CD4-positive, alpha-beta T cell treated with Interleukin-6 for 4 hours (primary cell): ENCODE results near the gene MEGF11.

ENCODE experiments used
- DNase-seq: peaks from one replicate; pipeline ENCODE4 v3.0.0-alpha.2; 2020; ENCODE audit warnings: mixed read lengths

The MEGF11 gene

GRCh38 chr15:66211670-66212562 lies 41.6 kb downstream of the MEGF11 start:
- DNase-seq, result no peak

GRCh38 chr15:66210684-66211083 lies 42.9 kb downstream of the MEGF11 start:
- no peak for DNase-seq

- no peak for DNase-seq
Measured at GRCh38 chr15:66198757-66199156, 54.8 kb downstream of the MEGF11 start.

GRCh38 chr15:66196602-66197001 lies 56.9 kb downstream of the MEGF11 start:
- DNase-seq, result no peak

GRCh38 chr15:66195621-66196230 lies 57.8 kb downstream of the MEGF11 start:
- DNase-seq, result no peak

GRCh38 chr15:66193066-66193465 lies 60.5 kb downstream of the MEGF11 start:
- DNase-seq, result no peak

- no peak for DNase-seq
Measured at GRCh38 chr15:66190746-66191145, 62.8 kb downstream of the MEGF11 start.

- DNase-seq, result no peak
Measured at GRCh38 chr15:66189291-66189690, 64.3 kb downstream of the MEGF11 start.

GRCh38 chr15:66188464-66188863 lies 65.1 kb downstream of the MEGF11 start:
- DNase-seq, result no peak

GRCh38 chr15:66187271-66187670 lies 66.3 kb downstream of the MEGF11 start:
- no peak for DNase-seq

- DNase-seq, result no peak
Measured at GRCh38 chr15:66186049-66186825, 67.3 kb downstream of the MEGF11 start.

- no peak for DNase-seq
Measured at GRCh38 chr15:66184936-66185790, 68.4 kb downstream of the MEGF11 start.

- no peak for DNase-seq
Measured at GRCh38 chr15:66184492-66184891, 69.1 kb downstream of the MEGF11 start.

GRCh38 chr15:66180531-66181097 lies 72.9 kb downstream of the MEGF11 start:
- DNase-seq, result no peak

GRCh38 chr15:66178531-66178910 lies 75.0 kb downstream of the MEGF11 start:
- no peak for DNase-seq

- no peak for DNase-seq
Measured at GRCh38 chr15:66172324-66172980, 81.1 kb downstream of the MEGF11 start.

GRCh38 chr15:66171841-66172240 lies 81.7 kb downstream of the MEGF11 start:
- no peak for DNase-seq

- no peak for DNase-seq
Measured at GRCh38 chr15:66170716-66171115, 82.8 kb downstream of the MEGF11 start.

GRCh38 chr15:66170042-66170441 lies 83.5 kb downstream of the MEGF11 start:
- no peak for DNase-seq

GRCh38 chr15:66169625-66170024 lies 83.9 kb downstream of the MEGF11 start:
- no peak for DNase-seq

GRCh38 chr15:66169023-66169422 lies 84.5 kb downstream of the MEGF11 start:
- no peak for DNase-seq

GRCh38 chr15:66167854-66168253 lies 85.7 kb downstream of the MEGF11 start:
- no peak for DNase-seq
